Measurements from ENCODE around the gene SPRED2.
"Not testable (repeated sequence)": the region's sequence is repeated elsewhere in the genome, so short reads cannot be mapped to it uniquely, and the experiment has no call there.

Gene SPRED2

GRCh38 chr2:65344182-65344581 is 88.2 kb downstream of the SPRED2 start:
- ChIA-PET CTCF (interaction anchor here (1.0 kb wide), 1 partner anchor 24 kb away, joined by 4 read pairs; no protein-coding TSS in a partner anchor), POLR2A (no interaction called here)
- no peak for DNase-seq (ENCODE audit: low read depth, low spot score)
- no peak overlapping the region for H3K4me3 ChIP-seq (ENCODE audit: low read depth, low read length)
- TF ChIP-seq CTCF (IDR thresholded peaks at IDR 0.05; ENCODE audit: insufficient read depth, low read length, missing control alignments): no peak

- ChIA-PET CTCF (interaction anchor here (1.0 kb wide), 1 partner anchor 23 kb away, joined by 4 read pairs; no protein-coding TSS in a partner anchor), POLR2A (no interaction called here)
- H3K4me3 ChIP-seq (ENCODE audit: low read depth, low read length): no peak overlapping the region
- DNase-seq (ENCODE audit: low read depth, low spot score): no peak
- no peak for TF ChIP-seq CTCF (IDR thresholded peaks at IDR 0.05; ENCODE audit: insufficient read depth, low read length, missing control alignments)
Measured at GRCh38 chr2:65343386-65343785, 89.0 kb downstream of the SPRED2 start.

GRCh38 chr2:65340898-65341681 is 91.3 kb downstream of the SPRED2 start:
- ChIA-PET CTCF (no interaction called here), POLR2A (no interaction called here)
- no peak overlapping the region for H3K4me3 ChIP-seq (ENCODE audit: low read depth, low read length)
- TF ChIP-seq CTCF (IDR thresholded peaks at IDR 0.05; ENCODE audit: insufficient read depth, low read length, missing control alignments): no peak
- no peak for DNase-seq (ENCODE audit: low read depth, low spot score)

GRCh38 chr2:65339648-65340047 is 92.8 kb downstream of the SPRED2 start:
- DNase-seq (ENCODE audit: low read depth, low spot score): no peak
- POLR2A ChIA-PET: no interaction called here
- H3K4me3 ChIP-seq (ENCODE audit: low read depth, low read length): no peak overlapping the region
- CTCF ChIA-PET: interaction anchor here (1.4 kb wide), 1 partner anchor 9 kb away, joined by 5 read pairs; no protein-coding TSS in a partner anchor
- TF ChIP-seq CTCF (IDR thresholded peaks at IDR 0.05; ENCODE audit: insufficient read depth, low read length, missing control alignments): no peak

GRCh38 chr2:65338830-65339495 is 93.4 kb downstream of the SPRED2 start:
- CTCF ChIA-PET; H3K4me3 ChIP-seq (ENCODE audit: low read depth, low read length); POLR2A ChIA-PET; DNase-seq (ENCODE audit: low read depth, low spot score): not testable (repeated sequence)

GRCh38 chr2:65337915-65338314 is 94.5 kb downstream of the SPRED2 start:
- H3K4me3 ChIP-seq (ENCODE audit: low read depth, low read length); POLR2A ChIA-PET; CTCF ChIA-PET; DNase-seq (ENCODE audit: low read depth, low spot score): not testable (repeated sequence)

GRCh38 chr2:65334714-65335113 is 97.7 kb downstream of the SPRED2 start:
- CTCF ChIA-PET: no interaction called here
- no peak for TF ChIP-seq CTCF (IDR thresholded peaks at IDR 0.05; ENCODE audit: insufficient read depth, low read length, missing control alignments)
- H3K4me3 ChIP-seq (ENCODE audit: low read depth, low read length): no peak overlapping the region
- POLR2A ChIA-PET: no interaction called here
- DNase-seq (ENCODE audit: low read depth, low spot score): no peak
